Panc1 (cell line): Measurements from ENCODE around the gene BRD9.

Experiments used
- POLR2AphosphoS5 ChIP-seq: IDR thresholded peaks from 2 replicates; pipeline ENCODE4 v1.6.1; 2012; ENCODE audit warnings: mild to moderate bottlenecking, low read depth, low read length, moderate library complexity
- TF ChIP-seq, protein P1 (sequence below): fragments of 450-650 bp; IDR thresholded peaks from 2 replicates; pipeline ENCODE4 v1.5.1; 2017; ENCODE audit warnings: mild to moderate bottlenecking

DNA sequence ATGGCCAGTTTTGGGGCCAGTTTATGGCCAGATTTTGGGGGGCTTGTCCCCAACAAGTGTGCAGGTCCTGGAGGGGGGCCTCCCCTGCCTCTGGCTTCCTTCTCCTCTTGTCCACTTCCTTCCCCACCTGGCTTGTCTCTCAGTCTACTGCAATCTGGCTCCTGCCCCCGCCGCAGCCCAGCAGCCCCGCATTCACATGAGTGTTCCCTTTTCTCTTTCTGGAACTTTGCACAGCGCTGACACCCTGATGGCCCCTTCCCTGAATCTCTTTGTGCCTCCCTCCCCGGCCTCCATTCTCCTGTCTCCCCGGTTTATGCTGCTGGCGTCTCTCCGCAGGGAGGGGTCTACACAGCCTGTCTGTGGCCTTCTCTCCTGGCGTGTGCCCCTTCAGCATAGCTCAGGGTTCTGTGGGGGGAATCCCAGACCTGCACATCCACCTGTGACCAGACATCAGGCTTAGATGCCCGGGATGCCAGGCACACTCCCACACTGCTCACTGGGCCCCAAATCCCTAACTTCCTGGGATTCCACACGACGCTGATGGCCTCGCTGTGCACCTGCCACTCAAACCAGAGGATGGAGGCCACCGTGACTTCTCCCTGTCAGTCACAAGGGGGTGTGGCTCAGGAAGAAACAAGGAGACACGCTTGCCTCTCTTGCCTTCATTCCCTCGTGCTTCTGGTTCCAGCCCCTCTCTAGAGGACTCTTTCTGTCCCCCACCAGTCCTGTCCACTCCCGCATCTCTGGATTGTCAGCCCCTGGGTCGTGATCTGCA is 17.6 kb upstream of the BRD9 start:
- TF ChIP-seq, protein P1, sequence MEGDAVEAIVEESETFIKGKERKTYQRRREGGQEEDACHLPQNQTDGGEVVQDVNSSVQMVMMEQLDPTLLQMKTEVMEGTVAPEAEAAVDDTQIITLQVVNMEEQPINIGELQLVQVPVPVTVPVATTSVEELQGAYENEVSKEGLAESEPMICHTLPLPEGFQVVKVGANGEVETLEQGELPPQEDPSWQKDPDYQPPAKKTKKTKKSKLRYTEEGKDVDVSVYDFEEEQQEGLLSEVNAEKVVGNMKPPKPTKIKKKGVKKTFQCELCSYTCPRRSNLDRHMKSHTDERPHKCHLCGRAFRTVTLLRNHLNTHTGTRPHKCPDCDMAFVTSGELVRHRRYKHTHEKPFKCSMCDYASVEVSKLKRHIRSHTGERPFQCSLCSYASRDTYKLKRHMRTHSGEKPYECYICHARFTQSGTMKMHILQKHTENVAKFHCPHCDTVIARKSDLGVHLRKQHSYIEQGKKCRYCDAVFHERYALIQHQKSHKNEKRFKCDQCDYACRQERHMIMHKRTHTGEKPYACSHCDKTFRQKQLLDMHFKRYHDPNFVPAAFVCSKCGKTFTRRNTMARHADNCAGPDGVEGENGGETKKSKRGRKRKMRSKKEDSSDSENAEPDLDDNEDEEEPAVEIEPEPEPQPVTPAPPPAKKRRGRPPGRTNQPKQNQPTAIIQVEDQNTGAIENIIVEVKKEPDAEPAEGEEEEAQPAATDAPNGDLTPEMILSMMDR, result no peak
- no peak for TF ChIP-seq POLR2AphosphoS5
